AG09309 (cell line): ENCODE data around the gene BMP7.

Experiments
- DNase-seq: peaks from one replicate; pipeline ENCODE4 v3.0.0-alpha.2; 2010; ENCODE audit warnings: low read depth
- H3K4me3 ChIP-seq: 2 replicates; pipeline ENCODE4 v1.5.1; 2011; ENCODE audit warnings: mild to moderate bottlenecking, low read depth, low read length, moderate library complexity; ENCODE audit not compliant: control insufficient read depth
- CTCF ChIP-seq: IDR thresholded peaks from 2 replicates; pipeline ENCODE4 v1.5.1; 2011; ENCODE audit warnings: mild to moderate bottlenecking, low read depth, low read length, inconsistent platforms; ENCODE audit not compliant: insufficient read depth, control insufficient read depth; ENCODE audit errors: missing control alignments

BMP7 gene

GRCh38 chr20:57166568-57167291, 99.7 kb downstream of the BMP7 start:
- TF ChIP-seq CTCF = no peak
- no peak overlapping the region for H3K4me3 ChIP-seq
- DNase-seq = no peak

- no peak for TF ChIP-seq CTCF
- no peak for DNase-seq
- no peak overlapping the region for H3K4me3 ChIP-seq
Observed at GRCh38 chr20:57165427-57166004, 100.9 kb downstream of the BMP7 start.

- TF ChIP-seq CTCF = no peak
- H3K4me3 ChIP-seq = no peak overlapping the region
- no peak for DNase-seq
Observed at GRCh38 chr20:57164872-57165271, 101.6 kb downstream of the BMP7 start.

GRCh38 chr20:57163041-57163440, 103.4 kb downstream of the BMP7 start:
- no peak for TF ChIP-seq CTCF
- no peak overlapping the region for H3K4me3 ChIP-seq
- DNase-seq = no peak

GRCh38 chr20:57162362-57162652, 104.1 kb downstream of the BMP7 start:
- TF ChIP-seq CTCF = no peak
- H3K4me3 ChIP-seq = no peak overlapping the region
- DNase-seq = no peak

GRCh38 chr20:57161478-57162361, 104.7 kb downstream of the BMP7 start:
- no peak for DNase-seq
- no peak overlapping the region for H3K4me3 ChIP-seq
- TF ChIP-seq CTCF = no peak
